Activated CD8-positive, alpha-beta memory T cell treated with anti-CD3 and anti-CD28 coated beads for 1 hour (primary cell): Measurements from ENCODE around the gene CCDC38.

Source experiments
- DNase-seq, 2 donors: peaks; one replicate each; pipeline ENCODE4 v3.0.0-alpha.2; 2020; ENCODE audit warnings: low read depth in 1 of 2; ENCODE audit errors: extremely low read depth in 1 of 2

The CCDC38 gene

GRCh38 chr12:95963096-95963495 is 20.7 kb upstream of the CCDC38 start:
- DNase-seq, result no peak

GRCh38 chr12:95962222-95962621 is 19.8 kb upstream of the CCDC38 start:
- DNase-seq, result no peak

- DNase-seq, result no peak
Observed at GRCh38 chr12:95960241-95960640, 17.8 kb upstream of the CCDC38 start.

- DNase-seq, result no peak
Observed at GRCh38 chr12:95959107-95959506, 16.7 kb upstream of the CCDC38 start.

GRCh38 chr12:95956557-95957145 is 14.2 kb upstream of the CCDC38 start:
- DNase-seq, result no peak

GRCh38 chr12:95955549-95956159 is 13.2 kb upstream of the CCDC38 start:
- no peak for DNase-seq

- no peak for DNase-seq
Observed at GRCh38 chr12:95953000-95953399, 10.6 kb upstream of the CCDC38 start.

- no peak for DNase-seq
Observed at GRCh38 chr12:95951515-95951914, 9.1 kb upstream of the CCDC38 start.

- no peak for DNase-seq
Observed at GRCh38 chr12:95949477-95950206, 7.2 kb upstream of the CCDC38 start.

- no peak for DNase-seq
Observed at GRCh38 chr12:95944108-95944704, 1.8 kb upstream of the CCDC38 start.

GRCh38 chr12:95943330-95943842 is 972 bp upstream of the CCDC38 start, which contains the start of gene AMDHD1:
TSS of gene AMDHD1 (plus strand) at chr12:95943331. CDS start at chr12:95943399, 68 bp downstream.
- peak in 1 of 2 donors; percentile 43 for DNase-seq

GRCh38 chr12:95942101-95942523 is 302 bp downstream of the CCDC38 start:
- no peak for DNase-seq

GRCh38 chr12:95940514-95940913 is 1.9 kb downstream of the CCDC38 start:
- no peak for DNase-seq

GRCh38 chr12:95922231-95922630 is 20.2 kb downstream of the CCDC38 start:
- DNase-seq, result no peak

GRCh38 chr12:95919110-95919509 is 23.3 kb downstream of the CCDC38 start:
- no peak for DNase-seq

- peak in 1 of 2 donors; percentile 9 for DNase-seq
Observed at GRCh38 chr12:95918194-95918993, 24.0 kb downstream of the CCDC38 start.

- no peak for DNase-seq
Observed at GRCh38 chr12:95909871-95910270, 32.5 kb downstream of the CCDC38 start.

- DNase-seq, result no peak
Observed at GRCh38 chr12:95908573-95908972, 33.8 kb downstream of the CCDC38 start.

GRCh38 chr12:95898081-95898480 is 44.3 kb downstream of the CCDC38 start:
- DNase-seq, result no peak

- no peak for DNase-seq
Observed at GRCh38 chr12:95896846-95897245, 45.6 kb downstream of the CCDC38 start.

GRCh38 chr12:95890958-95891357 is 51.5 kb downstream of the CCDC38 start:
- DNase-seq, result no peak
